Pancreas (tissue), 10 donors: ENCODE results near the gene XPOT. TPM values are rescaled to one million over a fixed set of nuclear protein-coding genes. Genes with fewer than 3 reads are reported as not detected.

Source experiments
- ATAC-seq, 4 donors: fragments of 200-7000 bp; cut with Tn5 transposase; one replicate each; pipeline versions ENCODE4 v1.8.0 to v1.9.1; 2020; ENCODE audit warnings: mild to moderate bottlenecking in 4 of 4, moderate library complexity in 4 of 4
- DNase-seq, 6 donors: peaks; one replicate each; pipeline ENCODE4 v3.0.0-alpha.2; 2020
- FAIRE-seq: peaks from 2 replicates; lab custom pipeline; 2012; peaks lifted over from hg19 to GRCh38; lab: Jason Lieb, UNC
- H3K27ac ChIP-seq, 4 donors: fragments of 200-600 bp; sonication (generic); 1 replicate in 3 of 4; 2 replicates in 1 of 4; pipeline versions ENCODE4 v1.5.0 to v1.8.0; 2020
- H3K27me3 ChIP-seq, 4 donors: fragments of 200-600 bp; one replicate each; pipeline ENCODE4 v1.8.0; 2021
- H3K36me3 ChIP-seq, 3 donors: fragments of 200-600 bp; sonication (generic) in 1 of 3; one replicate each; pipeline versions ENCODE4 v1.5.0 to v1.8.0; 2020 to 2021
- H3K4me1 ChIP-seq, 3 donors: fragments of 200-600 bp; one replicate each; pipeline ENCODE4 v1.8.0; 2021
- H3K4me3 ChIP-seq, 4 donors: fragments of 200-600 bp; sonication (generic) in 2 of 4; one replicate each; pipeline versions ENCODE4 v1.5.0 to v1.8.0; 2020 to 2021
- H3K9me3 ChIP-seq, 4 donors: fragments of 200-600 bp; one replicate each; pipeline ENCODE4 v1.8.0; 2021
- WGBS, 2 donors: extraction: QIAGEN DNeasy Blood & Tissue Kit; methylation state at CpG; one replicate each; pipeline ENCODE4 v1.1.7; 2013; 5-methylcytosine and 5-hydroxymethylcytosine counted together
- intact Hi-C, 3 donors: fragments of 100-400 bp; cut with DNase I; formaldehyde crosslinking; loops; one replicate each; pipeline versions ENCODE4 v1.11.1 to v1.14.2; 2022
- polyA plus RNA-seq, 2 donors: library from polyadenylated mRNA; stranded (reverse); fragments of 200-250 nt; gene quantifications; one replicate each; pipeline ENCODE4 v1.2.3, GENCODE V29; 2013
- total RNA-seq, 6 donors: library from RNA; stranded (reverse); fragmentation: NEBNext Ultra II Directional in 4 of 6; extraction: Animal tissue kit (Norgen Biotek cat#: 25700) in 4 of 6; gene quantifications; one replicate each; pipeline versions ENCODE4 v1.2.1 to v1.2.4, GENCODE V29; 2021 to 2023
- TF ChIP-seq, protein P1 (sequence below), 4 donors: fragments of 200-600 bp; sonication (generic) in 3 of 4; IDR thresholded peaks; one replicate each; pipeline versions ENCODE4 v1.5.0 to v1.8.0; 2021; ENCODE audit warnings: antibody characterized with exemption in 4 of 4
- donor health status: healthy with polysubstance abuse.
- donor health status: DM: no; HTN: no; CAD: no; lungs with moderate emphysema.
- donor health status: DM: no; HTN: no; CAD: no.
- donor health status: control.
- donor health status: control.
- donor health status: Bipolar disorder and iron deficiency.
- donor health status: DM: yes; HTN: yes; CAD: no.
- donor health status: DM: no; HTN: no; CAD: no.
- donor health status: DM: no; HTN: no; CAD: no.
- donor health status: DM: yes; HTN: yes; CAD: no.

XPOT gene
- total and polyA plus RNA-seq, 8 donors, result 10.7 to 76.1 (median 27.9) TPM

DNA sequence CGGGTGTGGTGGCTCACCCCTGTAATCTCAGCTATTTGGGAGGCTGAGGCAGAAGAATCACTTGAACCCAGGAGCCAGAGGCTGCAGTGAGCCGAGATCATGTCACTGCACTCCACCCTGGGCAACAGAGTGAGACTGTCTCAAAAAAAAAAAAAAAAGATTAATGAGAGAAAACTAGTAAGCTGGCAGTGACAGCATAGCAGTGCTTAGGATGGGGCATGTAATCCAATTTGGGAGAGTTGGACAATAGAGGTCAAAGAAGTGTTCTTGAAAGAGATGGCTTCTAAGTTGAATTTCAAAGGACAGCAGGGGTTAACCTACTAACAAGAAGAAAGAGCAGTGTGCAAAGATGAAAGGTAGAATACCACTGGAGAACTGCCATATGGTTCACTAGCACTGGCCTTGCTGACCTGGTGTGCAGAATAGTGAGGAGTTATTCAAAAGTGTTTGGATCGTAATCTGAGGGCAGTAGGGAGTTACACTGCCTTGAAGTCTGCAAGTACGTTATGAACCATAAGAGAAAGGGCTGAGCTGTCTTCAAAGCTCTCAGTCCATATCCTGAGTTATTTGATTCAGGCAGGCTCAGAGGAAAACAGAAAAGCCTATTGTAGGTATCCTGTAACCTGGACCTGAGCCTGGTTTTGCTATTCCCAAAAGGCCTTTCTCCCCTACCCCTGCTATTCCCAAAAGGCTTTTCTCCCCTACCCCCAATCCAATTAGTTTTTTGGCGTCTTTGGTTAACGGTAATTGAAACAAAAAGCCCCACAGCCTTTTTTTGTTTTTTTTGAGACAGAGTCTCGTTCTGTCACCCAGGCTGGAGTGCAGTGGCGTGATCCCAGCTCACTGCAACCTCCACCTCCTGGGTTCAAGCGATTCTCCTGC is 3.4 kb downstream of the XPOT start:
- no peak for FAIRE-seq
- no peaks in the 10 kb centered on the region for H3K27me3 ChIP-seq
- peaks cover 0 to 22% (median 0%) of the 10 kb centered on the region in 3 donors for H3K36me3 ChIP-seq
- 74% methylated on average over 9 of the region's 9 CpGs for WGBS, 2 donors
- no peak for ATAC-seq
- peaks cover 0 to 12% (median 10%) of the 10 kb centered on the region in 3 donors for H3K4me1 ChIP-seq
- no peak overlapping the region for H3K4me3 ChIP-seq
- H3K9me3 ChIP-seq, result no peaks in the 10 kb centered on the region
- intact Hi-C loops, result no loop called here
- TF ChIP-seq, protein P1, sequence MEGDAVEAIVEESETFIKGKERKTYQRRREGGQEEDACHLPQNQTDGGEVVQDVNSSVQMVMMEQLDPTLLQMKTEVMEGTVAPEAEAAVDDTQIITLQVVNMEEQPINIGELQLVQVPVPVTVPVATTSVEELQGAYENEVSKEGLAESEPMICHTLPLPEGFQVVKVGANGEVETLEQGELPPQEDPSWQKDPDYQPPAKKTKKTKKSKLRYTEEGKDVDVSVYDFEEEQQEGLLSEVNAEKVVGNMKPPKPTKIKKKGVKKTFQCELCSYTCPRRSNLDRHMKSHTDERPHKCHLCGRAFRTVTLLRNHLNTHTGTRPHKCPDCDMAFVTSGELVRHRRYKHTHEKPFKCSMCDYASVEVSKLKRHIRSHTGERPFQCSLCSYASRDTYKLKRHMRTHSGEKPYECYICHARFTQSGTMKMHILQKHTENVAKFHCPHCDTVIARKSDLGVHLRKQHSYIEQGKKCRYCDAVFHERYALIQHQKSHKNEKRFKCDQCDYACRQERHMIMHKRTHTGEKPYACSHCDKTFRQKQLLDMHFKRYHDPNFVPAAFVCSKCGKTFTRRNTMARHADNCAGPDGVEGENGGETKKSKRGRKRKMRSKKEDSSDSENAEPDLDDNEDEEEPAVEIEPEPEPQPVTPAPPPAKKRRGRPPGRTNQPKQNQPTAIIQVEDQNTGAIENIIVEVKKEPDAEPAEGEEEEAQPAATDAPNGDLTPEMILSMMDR (IDR thresholded peaks at IDR 0.05), result no peak
- no peak for DNase-seq
- no peak overlapping the region for H3K27ac ChIP-seq

DNA sequence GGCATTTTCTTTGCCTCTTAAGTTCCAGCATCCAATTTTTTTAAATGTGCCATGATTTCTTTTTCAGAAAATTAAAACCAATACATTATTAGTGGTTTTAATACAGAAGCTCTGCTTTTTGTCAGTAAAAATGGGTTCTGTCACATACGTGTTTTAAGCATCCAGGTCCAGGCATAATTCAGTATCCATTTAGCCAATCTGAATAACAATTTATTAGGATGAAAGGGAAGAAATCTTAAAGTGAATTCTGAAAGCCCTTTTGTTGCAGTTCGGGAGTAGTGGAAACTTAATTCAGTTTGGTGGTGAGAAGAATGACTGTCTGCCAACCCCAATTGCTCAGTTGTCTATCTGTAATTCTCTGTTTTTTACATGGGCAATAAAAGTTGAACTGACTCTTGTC is 7.2 kb downstream of the XPOT start:
- DNase-seq (no peak), FAIRE-seq (no peak), ATAC-seq (no peak)
- TF ChIP-seq, protein P1 (IDR thresholded peaks at IDR 0.05), result no peak
- H3K27ac ChIP-seq, result no peak overlapping the region
- peaks cover 0 to 33% (median 8%) of the 10 kb centered on the region in 3 donors for H3K36me3 ChIP-seq
- no peak overlapping the region for H3K4me3 ChIP-seq
- no peaks in the 10 kb centered on the region for H3K27me3 ChIP-seq
- 98% methylated on average over 2 of the region's 2 CpGs for WGBS, 2 donors
- H3K9me3 ChIP-seq, result no peaks in the 10 kb centered on the region
- peaks cover 0 to 5% (median 3%) of the 10 kb centered on the region in 3 donors for H3K4me1 ChIP-seq
- intact Hi-C loops, result no loop called here

DNA sequence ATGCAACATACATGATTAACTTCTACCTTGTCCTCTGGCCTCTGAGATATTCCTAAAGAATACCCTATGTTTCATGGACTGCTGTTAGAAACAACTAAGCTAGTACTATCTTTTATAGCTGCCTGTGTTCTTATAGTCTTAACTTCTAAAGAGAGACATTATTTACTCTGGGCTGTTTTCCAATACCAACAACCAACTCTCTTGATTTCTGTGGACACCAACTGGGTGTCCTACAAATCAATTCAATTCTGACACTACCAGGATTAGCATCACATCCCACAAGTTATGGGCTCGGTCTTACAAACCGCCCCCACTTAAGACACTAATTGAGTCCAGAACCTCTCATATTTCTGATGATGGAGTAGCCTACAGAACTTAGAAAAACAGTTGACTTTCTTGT is 8.3 kb downstream of the XPOT start:
- 91 to 97% methylated on average over 2 of the region's 2 CpGs for WGBS, 2 donors
- Histone ChIP-seq H3K27me3 (no peaks in the 10 kb centered on the region), H3K27ac (no peak overlapping the region), H3K4me3 (no peak overlapping the region), H3K9me3 (no peaks in the 10 kb centered on the region), H3K36me3 (peaks cover 0 to 43% (median 17%) of the 10 kb centered on the region in 3 donors), H3K4me1 (peaks cover 0 to 3% (median 1%) of the 10 kb centered on the region in 3 donors)
- TF ChIP-seq, protein P1 (IDR thresholded peaks at IDR 0.05), result no peak
- DNase-seq, result no peak
- no peak for FAIRE-seq
- ATAC-seq, result no peak
- intact Hi-C loops, result no loop called here

DNA sequence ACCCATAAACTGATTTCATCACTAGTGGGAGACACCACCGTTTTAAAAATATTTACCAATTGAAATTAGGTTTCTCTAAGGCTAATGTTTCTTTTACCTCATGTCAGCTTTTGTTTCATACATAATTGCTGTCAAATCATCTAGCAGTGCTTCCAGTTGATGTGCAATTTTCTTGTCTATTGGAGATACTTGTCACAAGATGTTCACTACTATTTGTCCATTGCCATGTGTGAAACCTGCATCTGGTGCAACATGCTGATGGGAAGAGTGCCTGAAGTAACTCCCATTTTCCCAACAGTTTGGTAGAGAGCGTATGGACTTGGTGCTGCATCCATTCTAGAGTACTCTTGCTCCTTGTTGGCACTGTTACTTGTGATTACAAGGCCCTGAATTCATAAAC is 9.7 kb downstream of the XPOT start:
- Histone ChIP-seq H3K4me1 (peaks cover 0 to 3% (median 0%) of the 10 kb centered on the region in 3 donors), H3K36me3 (peaks cover 0 to 58% (median 19%) of the 10 kb centered on the region in 3 donors), H3K27me3 (no peaks in the 10 kb centered on the region), H3K4me3 (no peak overlapping the region), H3K9me3 (no peaks in the 10 kb centered on the region), H3K27ac (no peak overlapping the region)
- intact Hi-C loops, result no loop called here
- ATAC-seq, result no peak
- TF ChIP-seq, protein P1 (IDR thresholded peaks at IDR 0.05), result no peak
- no peak for DNase-seq
- no peak for FAIRE-seq
- 73 to 75% methylated on average over 2 of the region's 2 CpGs for WGBS, 2 donors

DNA sequence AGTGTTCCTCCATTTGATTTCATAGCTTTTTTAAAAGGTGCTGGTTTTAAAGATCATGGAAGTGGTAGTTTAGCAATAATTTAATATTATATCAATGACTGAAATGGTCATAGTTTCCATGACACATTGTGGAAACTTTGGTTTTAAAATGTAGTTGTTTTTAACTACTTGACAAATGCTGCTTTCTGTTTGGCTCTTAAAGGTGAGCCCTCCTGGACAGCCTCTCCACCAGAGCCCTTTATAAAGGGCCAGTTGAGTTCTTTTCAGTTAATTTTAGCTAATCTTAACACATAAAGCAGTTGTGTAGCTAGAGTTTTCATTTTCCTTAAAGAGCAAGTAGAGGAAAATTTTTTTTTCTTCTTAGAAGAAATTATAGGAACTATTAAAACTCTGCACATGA is 14.0 kb downstream of the XPOT start:
- peaks cover 2 to 75% (median 28%) of the 10 kb centered on the region in 3 donors for H3K36me3 ChIP-seq
- H3K27ac ChIP-seq, result no peak overlapping the region
- DNase-seq, result no peak
- TF ChIP-seq, protein P1 (IDR thresholded peaks at IDR 0.05), result no peak
- intact Hi-C loops, result no loop called here
- H3K9me3 ChIP-seq, result no peaks in the 10 kb centered on the region
- peaks cover 0 to 3% (median 0%) of the 10 kb centered on the region in 3 donors for H3K4me1 ChIP-seq
- no peak for FAIRE-seq
- no peaks in the 10 kb centered on the region for H3K27me3 ChIP-seq
- H3K4me3 ChIP-seq, result no peak overlapping the region
- no peak for ATAC-seq
